ENCODE results near the gene SIGLEC12.

SIGLEC12 gene

DNA sequence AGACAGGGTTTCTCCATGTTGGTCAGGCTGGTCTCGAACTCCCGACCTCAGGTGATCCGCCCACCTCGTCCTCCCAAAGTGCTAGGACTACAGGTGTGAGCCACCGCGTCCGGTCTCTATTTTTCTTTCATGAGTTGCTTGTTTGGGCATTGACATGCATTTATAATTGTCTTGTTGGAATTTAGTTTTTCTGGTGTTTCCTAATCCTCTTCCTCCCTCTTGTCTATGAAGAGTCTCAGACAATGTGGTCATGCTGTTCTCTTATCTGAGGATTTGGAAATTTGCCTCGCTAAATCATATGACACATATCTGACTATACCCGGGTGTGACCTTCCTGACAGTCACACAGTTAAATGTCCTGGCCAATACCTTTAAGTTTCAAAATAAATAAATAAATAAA lies 30.6 kb downstream of the SIGLEC12 start:
- no peak for ATAC-seq
- TF ChIP-seq OSR1 (CRISPR knock-in tag; IDR thresholded peaks at IDR 0.05) = no peak
- TF ChIP-seq ZFP30 (CRISPR knock-in tag; IDR thresholded peaks at IDR 0.05) = no peak
- no peak for TF ChIP-seq ZFP3 (CRISPR knock-in tag; IDR thresholded peaks at IDR 0.05)
- TF ChIP-seq ARNTL (CRISPR knock-in tag; IDR thresholded peaks at IDR 0.05; ENCODE audit: borderline replicate concordance, low read depth) = no peak
- TF ChIP-seq, protein P1, sequence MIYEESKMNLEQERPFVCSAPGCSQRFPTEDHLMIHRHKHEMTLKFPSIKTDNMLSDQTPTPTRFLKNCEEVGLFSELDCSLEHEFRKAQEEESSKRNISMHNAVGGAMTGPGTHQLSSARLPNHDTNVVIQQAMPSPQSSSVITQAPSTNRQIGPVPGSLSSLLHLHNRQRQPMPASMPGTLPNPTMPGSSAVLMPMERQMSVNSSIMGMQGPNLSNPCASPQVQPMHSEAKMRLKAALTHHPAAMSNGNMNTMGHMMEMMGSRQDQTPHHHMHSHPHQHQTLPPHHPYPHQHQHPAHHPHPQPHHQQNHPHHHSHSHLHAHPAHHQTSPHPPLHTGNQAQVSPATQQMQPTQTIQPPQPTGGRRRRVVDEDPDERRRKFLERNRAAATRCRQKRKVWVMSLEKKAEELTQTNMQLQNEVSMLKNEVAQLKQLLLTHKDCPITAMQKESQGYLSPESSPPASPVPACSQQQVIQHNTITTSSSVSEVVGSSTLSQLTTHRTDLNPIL (CRISPR knock-in tag; IDR thresholded peaks at IDR 0.05; ENCODE audit: low read depth) = no peak
- no peak for TF ChIP-seq ESRRG (CRISPR knock-in tag; IDR thresholded peaks at IDR 0.05)
- TF ChIP-seq ZC3H10 (CRISPR knock-in tag; IDR thresholded peaks at IDR 0.05) = no peak
- no peak for TF ChIP-seq RARB (CRISPR knock-in tag; IDR thresholded peaks at IDR 0.05)
- no peak for TF ChIP-seq BACH2 (CRISPR knock-in tag; IDR thresholded peaks at IDR 0.05; ENCODE audit: borderline replicate concordance)
- no peak for TF ChIP-seq CSDC2 (CRISPR knock-in tag; IDR thresholded peaks at IDR 0.05)
- no peak for TF ChIP-seq PPARA (CRISPR knock-in tag; IDR thresholded peaks at IDR 0.05; ENCODE audit: borderline replicate concordance)
- TF ChIP-seq ISL1 (CRISPR knock-in tag; IDR thresholded peaks at IDR 0.05) = no peak
- no peak for TF ChIP-seq GLIS3 (CRISPR knock-in tag; IDR thresholded peaks at IDR 0.05)
- TF ChIP-seq, protein P2, sequence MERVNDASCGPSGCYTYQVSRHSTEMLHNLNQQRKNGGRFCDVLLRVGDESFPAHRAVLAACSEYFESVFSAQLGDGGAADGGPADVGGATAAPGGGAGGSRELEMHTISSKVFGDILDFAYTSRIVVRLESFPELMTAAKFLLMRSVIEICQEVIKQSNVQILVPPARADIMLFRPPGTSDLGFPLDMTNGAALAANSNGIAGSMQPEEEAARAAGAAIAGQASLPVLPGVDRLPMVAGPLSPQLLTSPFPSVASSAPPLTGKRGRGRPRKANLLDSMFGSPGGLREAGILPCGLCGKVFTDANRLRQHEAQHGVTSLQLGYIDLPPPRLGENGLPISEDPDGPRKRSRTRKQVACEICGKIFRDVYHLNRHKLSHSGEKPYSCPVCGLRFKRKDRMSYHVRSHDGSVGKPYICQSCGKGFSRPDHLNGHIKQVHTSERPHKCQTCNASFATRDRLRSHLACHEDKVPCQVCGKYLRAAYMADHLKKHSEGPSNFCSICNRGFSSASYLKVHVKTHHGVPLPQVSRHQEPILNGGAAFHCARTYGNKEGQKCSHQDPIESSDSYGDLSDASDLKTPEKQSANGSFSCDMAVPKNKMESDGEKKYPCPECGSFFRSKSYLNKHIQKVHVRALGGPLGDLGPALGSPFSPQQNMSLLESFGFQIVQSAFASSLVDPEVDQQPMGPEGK (CRISPR knock-in tag; IDR thresholded peaks at IDR 0.05; ENCODE audit: borderline replicate concordance) = no peak
- TF ChIP-seq, protein P3, sequence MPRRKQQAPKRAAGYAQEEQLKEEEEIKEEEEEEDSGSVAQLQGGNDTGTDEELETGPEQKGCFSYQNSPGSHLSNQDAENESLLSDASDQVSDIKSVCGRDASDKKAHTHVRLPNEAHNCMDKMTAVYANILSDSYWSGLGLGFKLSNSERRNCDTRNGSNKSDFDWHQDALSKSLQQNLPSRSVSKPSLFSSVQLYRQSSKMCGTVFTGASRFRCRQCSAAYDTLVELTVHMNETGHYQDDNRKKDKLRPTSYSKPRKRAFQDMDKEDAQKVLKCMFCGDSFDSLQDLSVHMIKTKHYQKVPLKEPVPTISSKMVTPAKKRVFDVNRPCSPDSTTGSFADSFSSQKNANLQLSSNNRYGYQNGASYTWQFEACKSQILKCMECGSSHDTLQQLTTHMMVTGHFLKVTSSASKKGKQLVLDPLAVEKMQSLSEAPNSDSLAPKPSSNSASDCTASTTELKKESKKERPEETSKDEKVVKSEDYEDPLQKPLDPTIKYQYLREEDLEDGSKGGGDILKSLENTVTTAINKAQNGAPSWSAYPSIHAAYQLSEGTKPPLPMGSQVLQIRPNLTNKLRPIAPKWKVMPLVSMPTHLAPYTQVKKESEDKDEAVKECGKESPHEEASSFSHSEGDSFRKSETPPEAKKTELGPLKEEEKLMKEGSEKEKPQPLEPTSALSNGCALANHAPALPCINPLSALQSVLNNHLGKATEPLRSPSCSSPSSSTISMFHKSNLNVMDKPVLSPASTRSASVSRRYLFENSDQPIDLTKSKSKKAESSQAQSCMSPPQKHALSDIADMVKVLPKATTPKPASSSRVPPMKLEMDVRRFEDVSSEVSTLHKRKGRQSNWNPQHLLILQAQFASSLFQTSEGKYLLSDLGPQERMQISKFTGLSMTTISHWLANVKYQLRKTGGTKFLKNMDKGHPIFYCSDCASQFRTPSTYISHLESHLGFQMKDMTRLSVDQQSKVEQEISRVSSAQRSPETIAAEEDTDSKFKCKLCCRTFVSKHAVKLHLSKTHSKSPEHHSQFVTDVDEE (CRISPR knock-in tag; IDR thresholded peaks at IDR 0.05) = no peak
- TF ChIP-seq, protein P4, sequence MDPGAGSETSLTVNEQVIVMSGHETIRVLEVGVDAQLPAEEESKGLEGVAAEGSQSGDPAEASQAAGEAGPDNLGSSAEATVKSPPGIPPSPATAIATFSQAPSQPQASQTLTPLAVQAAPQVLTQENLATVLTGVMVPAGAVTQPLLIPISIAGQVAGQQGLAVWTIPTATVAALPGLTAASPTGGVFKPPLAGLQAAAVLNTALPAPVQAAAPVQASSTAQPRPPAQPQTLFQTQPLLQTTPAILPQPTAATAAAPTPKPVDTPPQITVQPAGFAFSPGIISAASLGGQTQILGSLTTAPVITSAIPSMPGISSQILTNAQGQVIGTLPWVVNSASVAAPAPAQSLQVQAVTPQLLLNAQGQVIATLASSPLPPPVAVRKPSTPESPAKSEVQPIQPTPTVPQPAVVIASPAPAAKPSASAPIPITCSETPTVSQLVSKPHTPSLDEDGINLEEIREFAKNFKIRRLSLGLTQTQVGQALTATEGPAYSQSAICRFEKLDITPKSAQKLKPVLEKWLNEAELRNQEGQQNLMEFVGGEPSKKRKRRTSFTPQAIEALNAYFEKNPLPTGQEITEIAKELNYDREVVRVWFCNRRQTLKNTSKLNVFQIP (CRISPR knock-in tag; IDR thresholded peaks at IDR 0.05; ENCODE audit: borderline replicate concordance, low read depth) = no peak
- TF ChIP-seq, protein P5, sequence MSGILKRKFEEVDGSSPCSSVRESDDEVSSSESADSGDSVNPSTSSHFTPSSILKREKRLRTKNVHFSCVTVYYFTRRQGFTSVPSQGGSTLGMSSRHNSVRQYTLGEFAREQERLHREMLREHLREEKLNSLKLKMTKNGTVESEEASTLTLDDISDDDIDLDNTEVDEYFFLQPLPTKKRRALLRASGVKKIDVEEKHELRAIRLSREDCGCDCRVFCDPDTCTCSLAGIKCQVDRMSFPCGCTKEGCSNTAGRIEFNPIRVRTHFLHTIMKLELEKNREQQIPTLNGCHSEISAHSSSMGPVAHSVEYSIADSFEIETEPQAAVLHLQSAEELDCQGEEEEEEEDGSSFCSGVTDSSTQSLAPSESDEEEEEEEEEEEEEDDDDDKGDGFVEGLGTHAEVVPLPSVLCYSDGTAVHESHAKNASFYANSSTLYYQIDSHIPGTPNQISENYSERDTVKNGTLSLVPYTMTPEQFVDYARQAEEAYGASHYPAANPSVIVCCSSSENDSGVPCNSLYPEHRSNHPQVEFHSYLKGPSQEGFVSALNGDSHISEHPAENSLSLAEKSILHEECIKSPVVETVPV (CRISPR knock-in tag; IDR thresholded peaks at IDR 0.05) = no peak
- no peak for TF ChIP-seq ZNF565 (CRISPR knock-in tag; conservative IDR thresholded peaks at IDR 0.05; ENCODE audit: low read depth)
- no peak for TF ChIP-seq SNAI2 (CRISPR knock-in tag; IDR thresholded peaks at IDR 0.05)

DNA sequence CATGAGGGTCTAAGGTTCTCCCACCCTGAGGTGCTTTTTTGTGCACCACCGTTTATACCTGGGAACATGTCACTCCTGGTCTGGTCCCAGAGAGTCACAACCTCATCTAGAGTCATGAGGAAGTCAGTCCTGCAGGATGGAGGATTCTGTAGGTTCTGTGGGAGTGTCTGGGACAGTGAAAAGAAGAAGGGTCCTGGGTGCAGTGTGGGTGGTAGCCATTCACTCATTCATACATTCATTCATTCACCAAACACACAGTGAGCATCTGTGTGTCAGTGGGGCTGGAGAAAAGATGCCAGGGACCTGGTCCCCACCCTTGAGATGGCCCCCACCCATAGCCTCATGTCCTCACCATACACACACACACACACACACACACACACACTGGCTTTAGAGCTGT lies 32.0 kb downstream of the SIGLEC12 start:
- TF ChIP-seq, protein P3 (CRISPR knock-in tag; IDR thresholded peaks at IDR 0.05) = no peak
- TF ChIP-seq TOX (CRISPR knock-in tag; IDR thresholded peaks at IDR 0.05; ENCODE audit: borderline replicate concordance) = no peak
- TF ChIP-seq ARNTL (CRISPR knock-in tag; IDR thresholded peaks at IDR 0.05; ENCODE audit: borderline replicate concordance, low read depth) = no peak
- TF ChIP-seq, protein P2 (CRISPR knock-in tag; IDR thresholded peaks at IDR 0.05; ENCODE audit: borderline replicate concordance) = no peak
- TF ChIP-seq ZFP3 (CRISPR knock-in tag; IDR thresholded peaks at IDR 0.05) = no peak
- no peak for TF ChIP-seq ZFP30 (CRISPR knock-in tag; IDR thresholded peaks at IDR 0.05)
- no peak for ATAC-seq
